ENCODE data around the gene MYO1B. TPM values are rescaled to one million over a fixed set of nuclear protein-coding genes. Genes with fewer than 3 reads are reported as not detected.

The MYO1B gene
- total RNA-seq, 1 experiment from 2014 or later, result 43.2 TPM

- Histone ChIP-seq H3K79me2 (ENCODE audit: insufficient read depth, low read length) (no peaks in the 10 kb centered on the region), H3K9ac (ENCODE audit: extremely low read depth, insufficient read length, low read length) (no peak overlapping the region), H4K8ac (replicated peaks; ENCODE audit: insufficient read length, low read depth, low read length) (no peak overlapping the region), H3K56ac (ENCODE audit: insufficient read length, low read depth, low read length) (no peak overlapping the region), H3K27me3 (ENCODE audit: insufficient read depth, low read length) (no peaks in the 10 kb centered on the region), H3K79me1 (ENCODE audit: insufficient read depth, low read depth, low read length, poor library complexity, severe bottlenecking) (peaks cover 3% of the 10 kb centered on the region), H2BK20ac (ENCODE audit: low read depth, low read length, poor library complexity, severe bottlenecking) (no peak overlapping the region), H4K91ac (ENCODE audit: insufficient read length, low read depth, low read length) (no peak overlapping the region), H3K18ac (ENCODE audit: insufficient read length, low read depth, low read length) (no peak overlapping the region), H3K23me2 (ENCODE audit: insufficient read length, low read depth, low read length, poor library complexity, severe bottlenecking) (no peaks in the 10 kb centered on the region), H2BK15ac (ENCODE audit: low read depth, low read length) (no peak overlapping the region), H3K27ac (ENCODE audit: insufficient read length, low read depth, low read length) (no peak overlapping the region), H4K20me1 (ENCODE audit: control insufficient read depth, insufficient read depth, insufficient read length) (no peaks in the 10 kb centered on the region), H3K23ac (ENCODE audit: insufficient read length, low read depth, low read length) (no peak overlapping the region), H2AFZ (ENCODE audit: low read length) (no peak overlapping the region), H3K4me2 (ENCODE audit: insufficient read depth, insufficient read length, low read length) (no peak overlapping the region), H3T11ph (ENCODE audit: low read length) (no peak overlapping the region), H4K5ac (ENCODE audit: insufficient read length, low read depth, low read length) (no peak overlapping the region), H3K4ac (ENCODE audit: low read depth, low read length) (no peak overlapping the region), H2BK12ac (ENCODE audit: insufficient read length, low read depth, low read length) (no peak overlapping the region), H2BK5ac (ENCODE audit: insufficient read length, low read length) (no peak overlapping the region), H3K9me3 (ENCODE audit: control insufficient read depth, low read depth, low read length) (no peaks in the 10 kb centered on the region), H3K14ac (ENCODE audit: insufficient read depth, low read length) (no peak overlapping the region), H2AK5ac (ENCODE audit: insufficient read length, low read length) (no peak overlapping the region), H3K4me1 (ENCODE audit: insufficient read depth, low read length) (no peaks in the 10 kb centered on the region), H2BK120ac (ENCODE audit: low read depth, low read length, poor library complexity, severe bottlenecking) (no peak overlapping the region)
- WGBS (ENCODE audit: extremely low coverage, insufficient read length, low lambda C conversion rate), result no CpG with 5 or more reads among the region's 3 CpGs
- Mint-ChIP-seq H3K4me3 (no peak overlapping the region), H3K36me3 (ENCODE audit: insufficient read depth in 1 of 3, low read depth in 3 of 3) (peaks cover 9 to 25% (median 12%) of the 10 kb centered on the region in 3 experiments; a peak in 4 of 7 replicates), H3K27ac (no peak overlapping the region), H3K4me1 (peaks cover 6 to 7% of the 10 kb centered on the region in 2 experiments), H3K27me3 (ENCODE audit: low read depth) (no peaks in the 10 kb centered on the region), H3K9me3 (no peaks in the 10 kb centered on the region)
- no peak for DNase-seq
- TF ChIP-seq, protein P1, sequence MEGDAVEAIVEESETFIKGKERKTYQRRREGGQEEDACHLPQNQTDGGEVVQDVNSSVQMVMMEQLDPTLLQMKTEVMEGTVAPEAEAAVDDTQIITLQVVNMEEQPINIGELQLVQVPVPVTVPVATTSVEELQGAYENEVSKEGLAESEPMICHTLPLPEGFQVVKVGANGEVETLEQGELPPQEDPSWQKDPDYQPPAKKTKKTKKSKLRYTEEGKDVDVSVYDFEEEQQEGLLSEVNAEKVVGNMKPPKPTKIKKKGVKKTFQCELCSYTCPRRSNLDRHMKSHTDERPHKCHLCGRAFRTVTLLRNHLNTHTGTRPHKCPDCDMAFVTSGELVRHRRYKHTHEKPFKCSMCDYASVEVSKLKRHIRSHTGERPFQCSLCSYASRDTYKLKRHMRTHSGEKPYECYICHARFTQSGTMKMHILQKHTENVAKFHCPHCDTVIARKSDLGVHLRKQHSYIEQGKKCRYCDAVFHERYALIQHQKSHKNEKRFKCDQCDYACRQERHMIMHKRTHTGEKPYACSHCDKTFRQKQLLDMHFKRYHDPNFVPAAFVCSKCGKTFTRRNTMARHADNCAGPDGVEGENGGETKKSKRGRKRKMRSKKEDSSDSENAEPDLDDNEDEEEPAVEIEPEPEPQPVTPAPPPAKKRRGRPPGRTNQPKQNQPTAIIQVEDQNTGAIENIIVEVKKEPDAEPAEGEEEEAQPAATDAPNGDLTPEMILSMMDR (conservative IDR thresholded peaks at IDR 0.05), result peak; percentile 41; the same call in 1 of the 3 replicates
These were observed 123.8 kb downstream of the MYO1B start for GRCh38 chr2:191369034-191369433.

All from H9 (cell line).